Measurements from ENCODE around the gene ASMTL.

- TF ChIP-seq CTCF (IDR thresholded peaks at IDR 0.05) = no peak
- TF ChIP-seq POLR2A (IDR thresholded peaks at IDR 0.05) = no peak
Observed at GRCh38 chrX:1387141-1387776, 65.5 kb downstream of the ASMTL start.
